Vagina (tissue), 2 donors: ENCODE results near the gene CFI.

Experiments
- POLR2A ChIP-seq, 2 donors: fragments of 450-650 bp; IDR thresholded peaks; one replicate each; pipeline ENCODE4 v1.6.1; 2017; ENCODE audit warnings: antibody characterized with exemption in 2 of 2, mild to moderate bottlenecking in 2 of 2, moderate library complexity in 2 of 2
- TF ChIP-seq, protein P1 (sequence below), 3 experiments: fragments of 450-650 bp in 2 of 3; fragments of 200-600 bp in 1 of 3; sonication (generic) in 1 of 3; IDR thresholded peaks; one replicate each; pipeline ENCODE4 v1.5.1; 2017 to 2019; ENCODE audit warnings: antibody characterized with exemption in 3 of 3, mild to moderate bottlenecking in 2 of 3, moderate library complexity in 2 of 3

DNA sequence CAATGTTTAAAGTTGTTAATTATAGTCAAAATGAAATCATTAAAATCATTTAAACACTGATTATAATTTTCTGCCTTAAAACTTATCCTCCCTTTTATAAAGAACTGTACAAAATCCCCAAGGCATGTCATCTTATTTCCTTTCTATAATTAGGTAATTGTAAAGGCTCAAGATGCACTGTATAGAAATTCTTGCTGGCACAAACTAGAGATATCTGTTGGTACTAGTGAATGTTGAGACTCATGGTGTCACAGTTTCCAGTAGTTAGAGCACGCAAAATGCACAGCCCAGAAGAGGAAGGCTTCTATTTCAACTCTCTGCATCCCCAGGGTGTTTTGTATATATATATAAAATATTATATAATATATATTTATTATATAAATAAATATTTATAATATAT, 49.3 kb downstream of the CFI start:
- TF ChIP-seq, protein P1, sequence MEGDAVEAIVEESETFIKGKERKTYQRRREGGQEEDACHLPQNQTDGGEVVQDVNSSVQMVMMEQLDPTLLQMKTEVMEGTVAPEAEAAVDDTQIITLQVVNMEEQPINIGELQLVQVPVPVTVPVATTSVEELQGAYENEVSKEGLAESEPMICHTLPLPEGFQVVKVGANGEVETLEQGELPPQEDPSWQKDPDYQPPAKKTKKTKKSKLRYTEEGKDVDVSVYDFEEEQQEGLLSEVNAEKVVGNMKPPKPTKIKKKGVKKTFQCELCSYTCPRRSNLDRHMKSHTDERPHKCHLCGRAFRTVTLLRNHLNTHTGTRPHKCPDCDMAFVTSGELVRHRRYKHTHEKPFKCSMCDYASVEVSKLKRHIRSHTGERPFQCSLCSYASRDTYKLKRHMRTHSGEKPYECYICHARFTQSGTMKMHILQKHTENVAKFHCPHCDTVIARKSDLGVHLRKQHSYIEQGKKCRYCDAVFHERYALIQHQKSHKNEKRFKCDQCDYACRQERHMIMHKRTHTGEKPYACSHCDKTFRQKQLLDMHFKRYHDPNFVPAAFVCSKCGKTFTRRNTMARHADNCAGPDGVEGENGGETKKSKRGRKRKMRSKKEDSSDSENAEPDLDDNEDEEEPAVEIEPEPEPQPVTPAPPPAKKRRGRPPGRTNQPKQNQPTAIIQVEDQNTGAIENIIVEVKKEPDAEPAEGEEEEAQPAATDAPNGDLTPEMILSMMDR (IDR thresholded peaks at IDR 0.05): no peak
- TF ChIP-seq POLR2A (IDR thresholded peaks at IDR 0.05): no peak
